Uterus (tissue), 4 donors: Measurements from ENCODE around the gene CARD9. TPM values are rescaled to one million over a fixed set of nuclear protein-coding genes. Genes with fewer than 3 reads are reported as not detected.

Experiments
- DNase-seq, 2 donors: peaks; one replicate each; pipeline ENCODE4 v3.0.0-alpha.2; 2019 to 2020
- H3K27ac ChIP-seq, 2 donors: fragments of 200-600 bp; sonication (generic); 1 replicate in 1 of 2; 2 replicates in 1 of 2; pipeline ENCODE4 v1.5.1; 2016 to 2018
- H3K27me3 ChIP-seq, 2 donors: fragments of 200-600 bp; sonication (generic); one replicate each; pipeline ENCODE4 v1.5.1; 2018 to 2019; ENCODE audit warnings: control low read depth in 1 of 2
- H3K36me3 ChIP-seq, 2 donors: fragments of 200-600 bp; sonication (generic); one replicate each; pipeline ENCODE4 v1.5.1; 2019; ENCODE audit warnings: control low read depth in 1 of 2
- H3K4me1 ChIP-seq, 2 donors: fragments of 200-600 bp; sonication (generic); one replicate each; pipeline ENCODE4 v1.5.1; 2018 to 2019; ENCODE audit warnings: control low read depth in 1 of 2
- H3K4me3 ChIP-seq, 2 donors: fragments of 200-600 bp; sonication (generic); 1 replicate in 1 of 2; 2 replicates in 1 of 2; pipeline ENCODE4 v1.5.1; 2018 to 2019; ENCODE audit warnings: mild to moderate bottlenecking in 1 of 2
- H3K9me3 ChIP-seq, 2 donors: fragments of 200-600 bp; sonication (generic); one replicate each; pipeline ENCODE4 v1.5.1; 2019; ENCODE audit warnings: control low read depth in 1 of 2
- POLR2A ChIP-seq, 2 donors: fragments of 450-650 bp; IDR thresholded peaks; one replicate each; pipeline ENCODE4 v1.6.1; 2016; ENCODE audit warnings: antibody characterized with exemption in 2 of 2, mild to moderate bottlenecking in 1 of 2, moderate library complexity in 1 of 2
- intact Hi-C: fragments of 100-400 bp; cut with DNase I; formaldehyde crosslinking; loops from one replicate; pipeline ENCODE4 v1.15.1; 2023; ENCODE audit warnings: low total_unique reads
- total RNA-seq, 4 donors: library from RNA; depleted of rRNA in 3 of 4; stranded (reverse); fragments of >200 nt in 3 of 4; gene quantifications; one replicate each; pipeline versions ENCODE4 v1.1.0 to v1.2.4, GENCODE V29; 2014 to 2023
- TF ChIP-seq, protein P1 (sequence below), 4 experiments: fragments of 200-600 bp in 2 of 4; fragments of 450-650 bp in 2 of 4; sonication (generic) in 2 of 4; IDR thresholded peaks; one replicate each; pipeline ENCODE4 v1.5.1; 2016 to 2019; ENCODE audit warnings: antibody characterized with exemption in 4 of 4, mild to moderate bottlenecking in 2 of 4, moderate library complexity in 1 of 4
- donor health status: DM: yes; HTN: yes; CAD: no.

The CARD9 gene
- total RNA-seq, 4 donors from 2014 or later: under 0.01 to 10.6 (median 2.5) TPM

DNA sequence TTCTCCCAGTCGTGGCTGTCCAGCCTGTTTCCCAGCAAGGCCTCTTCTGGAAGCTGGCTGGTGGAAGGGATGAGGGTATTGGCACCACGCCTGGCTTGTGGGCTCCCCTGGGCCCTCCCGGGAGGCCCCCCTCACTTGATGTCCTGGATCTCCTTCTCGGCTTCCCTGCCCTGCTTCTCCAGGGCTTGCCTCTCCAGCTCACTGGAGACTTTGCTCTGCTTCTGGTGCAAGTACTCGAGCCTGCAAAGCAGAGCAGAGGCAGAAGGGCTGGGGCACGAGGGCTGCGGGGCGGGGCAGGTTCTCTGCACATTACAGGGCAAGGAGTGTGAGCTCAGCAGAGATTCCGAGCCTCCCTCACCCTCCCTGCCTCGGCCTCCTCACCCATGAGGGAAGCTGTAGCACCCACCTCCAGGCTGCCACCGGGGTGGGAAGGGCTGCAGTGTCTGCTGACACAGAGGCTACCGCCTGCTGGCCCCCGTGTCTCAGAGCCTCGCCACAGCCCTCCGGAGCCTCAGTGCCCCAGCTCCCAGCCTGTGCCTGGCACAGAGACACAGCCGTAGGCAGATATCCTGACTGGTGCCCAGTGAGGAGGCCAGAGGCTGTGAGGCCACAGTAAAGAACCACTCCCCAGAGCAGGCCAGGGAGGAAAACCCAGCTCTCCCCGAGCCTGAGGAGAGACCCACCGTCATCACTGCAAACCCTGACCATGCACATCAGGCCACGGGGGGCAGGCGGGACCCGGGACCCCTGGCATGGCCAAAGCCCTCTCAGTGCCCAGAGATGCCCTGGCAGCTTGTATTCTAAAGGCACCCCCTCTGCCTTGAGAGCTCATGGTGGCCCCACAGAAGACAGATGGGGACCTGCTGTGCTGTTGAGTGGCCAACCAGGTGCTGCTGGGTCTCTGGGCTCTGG, 19.3 kb upstream of the CARD9 start:
- intact Hi-C loops: no loop called here
- TF ChIP-seq, protein P1, sequence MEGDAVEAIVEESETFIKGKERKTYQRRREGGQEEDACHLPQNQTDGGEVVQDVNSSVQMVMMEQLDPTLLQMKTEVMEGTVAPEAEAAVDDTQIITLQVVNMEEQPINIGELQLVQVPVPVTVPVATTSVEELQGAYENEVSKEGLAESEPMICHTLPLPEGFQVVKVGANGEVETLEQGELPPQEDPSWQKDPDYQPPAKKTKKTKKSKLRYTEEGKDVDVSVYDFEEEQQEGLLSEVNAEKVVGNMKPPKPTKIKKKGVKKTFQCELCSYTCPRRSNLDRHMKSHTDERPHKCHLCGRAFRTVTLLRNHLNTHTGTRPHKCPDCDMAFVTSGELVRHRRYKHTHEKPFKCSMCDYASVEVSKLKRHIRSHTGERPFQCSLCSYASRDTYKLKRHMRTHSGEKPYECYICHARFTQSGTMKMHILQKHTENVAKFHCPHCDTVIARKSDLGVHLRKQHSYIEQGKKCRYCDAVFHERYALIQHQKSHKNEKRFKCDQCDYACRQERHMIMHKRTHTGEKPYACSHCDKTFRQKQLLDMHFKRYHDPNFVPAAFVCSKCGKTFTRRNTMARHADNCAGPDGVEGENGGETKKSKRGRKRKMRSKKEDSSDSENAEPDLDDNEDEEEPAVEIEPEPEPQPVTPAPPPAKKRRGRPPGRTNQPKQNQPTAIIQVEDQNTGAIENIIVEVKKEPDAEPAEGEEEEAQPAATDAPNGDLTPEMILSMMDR (IDR thresholded peaks at IDR 0.05): no peak
- TF ChIP-seq POLR2A (IDR thresholded peaks at IDR 0.05): no peak
- no peaks in the 10 kb centered on the region for H3K27me3 ChIP-seq
- no peak for DNase-seq
- no peak overlapping the region for H3K27ac ChIP-seq
- H3K9me3 ChIP-seq: no peaks in the 10 kb centered on the region
- H3K4me1 ChIP-seq: no peaks in the 10 kb centered on the region
- H3K4me3 ChIP-seq: no peak overlapping the region
- no peaks in the 10 kb centered on the region for H3K36me3 ChIP-seq

DNA sequence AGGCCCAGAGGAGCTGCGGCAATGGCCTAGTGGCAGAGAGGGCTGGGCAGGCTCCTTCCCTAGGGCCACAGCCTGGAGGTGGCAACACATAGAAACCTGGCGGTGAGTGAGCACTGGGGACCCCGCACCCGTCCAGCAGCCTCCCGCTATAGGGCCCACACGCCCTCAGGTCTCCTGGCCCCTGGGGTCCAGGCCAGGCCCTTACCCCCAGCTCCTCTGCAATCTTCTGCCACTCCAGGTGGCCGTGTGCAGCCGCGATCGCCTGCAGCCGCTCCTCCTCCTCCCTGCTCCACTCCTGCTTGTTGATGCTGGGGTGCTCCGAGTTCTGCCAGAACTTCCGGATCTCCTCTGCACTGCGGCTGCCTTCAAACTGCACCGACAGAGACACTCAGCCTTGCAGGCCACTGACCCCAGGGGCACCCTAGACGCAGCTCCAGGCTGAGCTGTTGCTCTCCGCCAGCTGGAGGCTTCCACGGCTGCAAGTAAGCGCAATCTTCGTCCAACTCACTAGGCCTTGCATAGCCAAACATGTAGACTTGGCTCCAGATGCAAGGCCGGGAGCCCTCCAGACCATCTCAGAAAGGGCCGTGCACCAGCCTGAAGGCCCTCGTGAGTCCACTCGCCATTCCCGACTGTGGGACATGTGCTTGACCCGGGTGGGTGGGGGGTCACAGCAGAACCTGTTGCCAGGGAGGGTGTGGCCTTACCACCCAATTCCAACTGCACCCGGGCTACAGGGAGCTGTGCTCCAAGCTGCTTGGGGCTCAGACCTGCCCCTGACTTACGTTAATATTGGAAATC, 18.5 kb upstream of the CARD9 start:
- no peak for DNase-seq
- Histone ChIP-seq H3K27ac (no peak overlapping the region), H3K4me1 (no peaks in the 10 kb centered on the region), H3K9me3 (no peaks in the 10 kb centered on the region), H3K27me3 (no peaks in the 10 kb centered on the region), H3K36me3 (no peaks in the 10 kb centered on the region), H3K4me3 (no peak overlapping the region)
- TF ChIP-seq POLR2A (IDR thresholded peaks at IDR 0.05): no peak
- TF ChIP-seq, protein P1 (IDR thresholded peaks at IDR 0.05): no peak
- intact Hi-C loops: no loop called here

DNA sequence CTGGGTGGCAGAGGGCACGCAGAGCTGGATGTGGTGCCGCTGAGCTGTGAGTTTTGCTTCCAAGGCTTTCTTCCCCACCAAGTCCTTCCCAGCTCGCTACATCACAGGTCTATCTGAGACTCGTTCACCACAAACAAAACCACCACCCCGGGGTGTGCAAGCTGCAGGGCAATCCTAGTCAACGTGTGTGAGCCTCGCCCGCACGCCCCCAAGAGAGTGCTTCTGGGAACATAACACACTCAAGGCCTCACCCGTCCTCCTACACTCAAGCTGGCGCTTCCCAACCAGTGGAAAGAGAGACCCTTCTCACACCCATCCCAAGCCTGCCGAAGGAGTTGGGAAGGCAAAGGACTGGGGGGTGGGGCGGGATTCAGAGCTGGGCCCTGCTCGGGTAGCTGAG, 15.9 kb upstream of the CARD9 start:
- H3K27ac ChIP-seq: no peak overlapping the region
- intact Hi-C loops: no loop called here
- H3K27me3 ChIP-seq: no peaks in the 10 kb centered on the region
- TF ChIP-seq POLR2A (IDR thresholded peaks at IDR 0.05): no peak
- TF ChIP-seq, protein P1 (IDR thresholded peaks at IDR 0.05): no peak
- H3K9me3 ChIP-seq: no peaks in the 10 kb centered on the region
- no peaks in the 10 kb centered on the region for H3K36me3 ChIP-seq
- H3K4me3 ChIP-seq: no peak overlapping the region
- DNase-seq: no peak
- no peaks in the 10 kb centered on the region for H3K4me1 ChIP-seq

DNA sequence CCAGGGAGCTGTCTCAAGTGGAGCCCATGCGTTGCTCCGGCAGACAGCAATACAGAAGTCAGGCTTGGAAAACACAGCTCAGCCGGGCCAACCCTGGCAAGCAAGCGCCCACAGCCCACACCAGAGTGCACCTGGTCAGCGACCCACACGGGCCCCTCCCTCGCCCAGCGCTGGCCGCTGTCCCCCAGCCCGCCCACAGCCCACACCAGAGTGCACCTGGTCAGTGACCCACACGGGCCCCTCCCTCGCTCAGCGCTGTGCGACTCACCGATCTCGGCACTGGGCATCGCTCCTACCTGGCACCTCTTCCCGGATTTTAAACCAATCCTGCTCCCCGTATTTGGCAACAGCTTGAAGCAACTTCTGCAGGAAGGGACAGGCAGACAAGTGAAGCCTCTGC, 13.7 kb upstream of the CARD9 start:
- no peak for DNase-seq
- intact Hi-C loops: no loop called here
- Histone ChIP-seq H3K4me1 (no peaks in the 10 kb centered on the region), H3K27ac (no peak overlapping the region), H3K4me3 (no peak overlapping the region), H3K36me3 (no peaks in the 10 kb centered on the region), H3K9me3 (no peaks in the 10 kb centered on the region), H3K27me3 (no peaks in the 10 kb centered on the region)
- TF ChIP-seq, protein P1 (IDR thresholded peaks at IDR 0.05): no peak
- no peak for TF ChIP-seq POLR2A (IDR thresholded peaks at IDR 0.05)

DNA sequence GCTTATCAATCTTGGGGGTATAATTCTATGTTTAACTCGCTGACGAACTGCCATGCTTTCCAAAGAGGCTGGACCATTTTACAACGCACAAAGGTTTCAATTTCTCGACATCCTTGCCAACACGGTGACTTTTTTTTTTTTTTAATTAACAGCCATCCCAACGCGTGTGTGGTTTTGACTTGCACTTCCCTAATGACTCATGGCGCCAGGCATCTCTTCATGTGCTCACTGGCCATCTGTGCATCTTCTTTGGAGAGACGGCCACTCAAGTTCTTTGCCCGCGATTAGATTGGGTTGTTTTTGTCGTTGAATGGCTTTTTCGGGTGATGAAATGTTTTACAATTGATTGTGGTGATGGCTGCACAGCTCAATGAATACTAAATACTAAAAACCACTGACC, 12.5 kb upstream of the CARD9 start:
- Histone ChIP-seq H3K4me1 (no peaks in the 10 kb centered on the region), H3K9me3 (no peaks in the 10 kb centered on the region), H3K27me3 (no peaks in the 10 kb centered on the region), H3K27ac (no peak overlapping the region), H3K4me3 (no peak overlapping the region), H3K36me3 (no peaks in the 10 kb centered on the region)
- no peak for DNase-seq
- TF ChIP-seq, protein P1 (IDR thresholded peaks at IDR 0.05): no peak
- TF ChIP-seq POLR2A (IDR thresholded peaks at IDR 0.05): no peak
- intact Hi-C loops: no loop called here
